PFSK-1 (cell line): ENCODE results near the gene MEG3.

Experiments
- POLR2AphosphoS5 ChIP-seq: IDR thresholded peaks from 2 replicates; pipeline ENCODE4 v1.6.1; 2012; ENCODE audit warnings: low read depth, mild to moderate bottlenecking, control low read depth, low read length, moderate library complexity
- REST ChIP-seq, 2 experiments: IDR thresholded peaks; 2 replicates each; pipeline versions ENCODE4 v1.6.1 to v1.8.0; 2011 to 2012; ENCODE audit warnings: low read depth in 2 of 2, low read length in 2 of 2, control low read depth in 1 of 2, inconsistent platforms in 1 of 2, mild to moderate bottlenecking in 1 of 2, moderate library complexity in 1 of 2; ENCODE audit not compliant: insufficient read depth in 1 of 2

- TF ChIP-seq POLR2AphosphoS5 (no peak), REST (IDR thresholded peaks at IDR 0.05; ENCODE audit: insufficient read depth in 1 of 2, low read depth in 2 of 2, low read length in 2 of 2) (no peak)
Measured at GRCh38 chr14:100867631-100868315, 41.9 kb downstream of the MEG3 start.
